ENCODE data around the gene NCAM1. TPM values are rescaled to one million over a fixed set of nuclear protein-coding genes. Genes with fewer than 3 reads are reported as not detected.

NCAM1 gene
- total and polyA plus RNA-seq, 2 donors (not counting 3 experiments of a cell fraction or from before 2014, with no cell fraction given): 0.03 TPM; not detected in 1

DNA sequence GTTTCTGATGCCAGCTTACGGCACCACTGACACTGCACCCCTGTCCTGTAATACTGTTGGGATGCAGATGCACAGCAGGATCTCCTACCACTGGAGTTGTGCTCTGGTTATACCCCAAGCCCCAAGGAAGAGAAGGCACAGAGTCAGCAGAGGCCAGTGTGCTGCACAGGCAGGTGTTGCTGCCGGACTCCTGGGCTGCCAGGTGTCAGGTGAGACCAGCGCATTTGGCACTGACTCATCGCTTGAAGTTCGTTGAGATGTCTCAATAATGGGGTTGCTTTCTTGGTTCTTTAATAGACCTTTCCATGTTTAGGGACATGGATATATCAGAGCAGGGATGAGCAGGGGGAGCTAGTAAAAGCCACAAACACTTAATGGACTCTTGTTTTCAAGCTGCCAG lies 277.5 kb downstream of the NCAM1 start:
- Histone ChIP-seq H3K4me2 (ENCODE audit: insufficient read depth, low read length) (no peak overlapping the region), H3K36me3 (ENCODE audit: control insufficient read depth in 2 of 2, extremely low read depth in 1 of 2, insufficient read depth in 2 of 2, low read length in 2 of 2) (no peaks in the 10 kb centered on the region), H3K4me1 (ENCODE audit: control insufficient read depth, extremely low read depth, insufficient read depth, low read length) (no peaks in the 10 kb centered on the region), H3K9ac (replicated peaks; ENCODE audit: extremely low read depth, insufficient read depth, low read length) (no peak overlapping the region), H3K27me3 (ENCODE audit: control insufficient read depth in 2 of 2, insufficient read depth in 2 of 2, low read length in 2 of 2) (no peaks in the 10 kb centered on the region), H3K4me3 (replicated peaks in 1 of 3; ENCODE audit: insufficient read depth in 1 of 3, low read depth in 1 of 3, low read length in 3 of 3) (no peak overlapping the region), H3K9me3 (replicated peaks; ENCODE audit: control insufficient read depth, insufficient read depth, low read length) (no peaks in the 10 kb centered on the region), H2AFZ (ENCODE audit: low read depth, low read length) (no peak overlapping the region), H3K9me1 (replicated peaks; ENCODE audit: control insufficient read depth, extremely low read depth, insufficient read depth, low read length) (no peaks in the 10 kb centered on the region), H3K79me2 (ENCODE audit: control insufficient read depth, insufficient read depth, low read length) (no peaks in the 10 kb centered on the region), H3K27ac (ENCODE audit: insufficient read depth, low read depth, low read length) (no peak overlapping the region), H4K20me1 (replicated peaks; ENCODE audit: control insufficient read depth, extremely low read depth, insufficient read depth, low read length) (no peaks in the 10 kb centered on the region)
- intact Hi-C loops (cut with micrococcal nuclease) (no loop called here), dilution Hi-C loops (cut with MboI; ENCODE audit: extremely low pct_ligation_motif_present, low sequenced_read_pairs) (no loop called here)
- TF ChIP-seq FOS (IDR thresholded peaks at IDR 0.05; ENCODE audit: borderline replicate concordance, insufficient read depth, low read length) (no peak), POLR2AphosphoS5 (IDR thresholded peaks at IDR 0.05; ENCODE audit: insufficient read depth, low read depth, low read length) (no peak), MYC (IDR thresholded peaks at IDR 0.05; ENCODE audit: low read depth, low read length) (no peak), CTCF (IDR thresholded peaks at IDR 0.05; ENCODE audit: extremely low read depth in 1 of 2, insufficient read depth in 1 of 2, low read depth in 1 of 2, low read length in 2 of 2) (no peak), GATA2 (IDR thresholded peaks at IDR 0.05; ENCODE audit: insufficient read depth, insufficient read length, low read depth, low read length) (no peak), POLR2A (IDR thresholded peaks at IDR 0.05; ENCODE audit: low read depth, low read length) (no peak), JUN (IDR thresholded peaks at IDR 0.05; ENCODE audit: borderline replicate concordance, insufficient read depth, insufficient read length, low read depth) (no peak), EZH2 (IDR thresholded peaks at IDR 0.05; ENCODE audit: borderline replicate concordance, low read depth, low read length, severe bottlenecking) (no peak), MAX (IDR thresholded peaks at IDR 0.05; ENCODE audit: insufficient read depth, insufficient read length) (no peak)
- no peak for DNase-seq (ENCODE audit: low read depth, low spot score)
- BruUV-seq (replicated peaks): no TSS peak
- POLR2A ChIA-PET: no interaction called here
- CTCF ChIA-PET: interaction anchor here (0.7 kb wide), 1 partner anchor 650 kb away, joined by 3 read pairs; no protein-coding TSS in a partner anchor
- FAIRE-seq: no peak

Measured in endothelial cell of umbilical vein (primary cell).